Parathyroid adenoma (tissue), 2 donors: ENCODE results near the gene RBM28.

ENCODE experiments used
- H2AFZ ChIP-seq: fragments of 300-600 bp; sonication (generic); one replicate; pipeline ENCODE4 v1.7.0; 2017; ENCODE audit warnings: antibody characterized with exemption, mild to moderate bottlenecking
- H3K27ac ChIP-seq: fragments of 300-600 bp; sonication (generic); one replicate; pipeline ENCODE4 v1.7.0; 2017
- H3K27me3 ChIP-seq: fragments of 300-600 bp; sonication (generic); one replicate; pipeline ENCODE4 v1.7.0; 2017; ENCODE audit warnings: low read length; ENCODE audit not compliant: control insufficient read depth, insufficient read depth
- H3K36me3 ChIP-seq: fragments of 300-600 bp; sonication (generic); one replicate; pipeline ENCODE4 v1.7.0; 2017; ENCODE audit warnings: low read length; ENCODE audit not compliant: control insufficient read depth, insufficient read depth
- H3K4me1 ChIP-seq: fragments of 300-600 bp; sonication (generic); one replicate; pipeline ENCODE4 v1.7.0; 2017; ENCODE audit warnings: control low read depth
- H3K4me2 ChIP-seq: fragments of 300-600 bp; sonication (generic); one replicate; pipeline ENCODE4 v1.7.0; 2017; ENCODE audit warnings: low read length
- H3K4me3 ChIP-seq: fragments of 300-600 bp; sonication (generic); one replicate; pipeline ENCODE4 v1.7.0; 2017; ENCODE audit warnings: low read depth, low read length
- H3K79me2 ChIP-seq: fragments of 300-600 bp; sonication (generic); one replicate; pipeline ENCODE4 v1.7.0; 2017; ENCODE audit warnings: control low read depth
- H3K9ac ChIP-seq: fragments of 300-600 bp; sonication (generic); one replicate; pipeline ENCODE4 v1.7.0; 2017; ENCODE audit warnings: mild to moderate bottlenecking
- H3K9me3 ChIP-seq: fragments of 300-600 bp; sonication (generic); one replicate; pipeline ENCODE4 v1.7.0; 2017; ENCODE audit warnings: low read length; ENCODE audit not compliant: control insufficient read depth
- TF ChIP-seq, protein P1 (sequence below): fragments of 300-600 bp; sonication (generic); IDR thresholded peaks from one replicate; pipeline ENCODE4 v1.7.0; 2017; ENCODE audit warnings: antibody characterized with exemption, mild to moderate bottlenecking
- donor health status: primary hyperparathyroidism.

Gene RBM28

DNA sequence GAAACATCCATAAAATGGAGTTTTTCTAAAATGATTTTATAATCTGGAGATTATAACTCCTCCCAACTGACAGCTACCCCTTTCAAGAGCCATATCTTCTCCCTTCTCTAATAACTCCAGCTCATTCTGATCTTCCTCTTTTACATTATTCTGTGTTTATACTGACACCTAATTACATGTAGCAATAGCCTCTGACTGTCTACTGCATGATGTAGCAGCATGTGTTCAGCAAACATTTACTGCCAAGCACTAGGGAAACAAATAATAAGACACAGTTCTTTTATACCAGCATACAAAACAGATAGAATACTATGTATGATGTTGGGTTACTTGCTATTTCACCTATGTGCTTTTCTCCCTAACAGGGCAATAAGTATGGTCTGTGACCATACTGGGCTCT lies 20.7 kb downstream of the RBM28 start:
- Histone ChIP-seq H3K9me3 (no peaks in the 10 kb centered on the region), H3K27ac (no peak overlapping the region), H3K9ac (no peak overlapping the region), H3K27me3 (no peaks in the 10 kb centered on the region), H2AFZ (no peak overlapping the region), H3K4me2 (no peak overlapping the region), H3K4me3 (no peak overlapping the region), H3K36me3 (no peaks in the 10 kb centered on the region), H3K79me2 (no peaks in the 10 kb centered on the region), H3K4me1 (no peaks in the 10 kb centered on the region)
- TF ChIP-seq, protein P1, sequence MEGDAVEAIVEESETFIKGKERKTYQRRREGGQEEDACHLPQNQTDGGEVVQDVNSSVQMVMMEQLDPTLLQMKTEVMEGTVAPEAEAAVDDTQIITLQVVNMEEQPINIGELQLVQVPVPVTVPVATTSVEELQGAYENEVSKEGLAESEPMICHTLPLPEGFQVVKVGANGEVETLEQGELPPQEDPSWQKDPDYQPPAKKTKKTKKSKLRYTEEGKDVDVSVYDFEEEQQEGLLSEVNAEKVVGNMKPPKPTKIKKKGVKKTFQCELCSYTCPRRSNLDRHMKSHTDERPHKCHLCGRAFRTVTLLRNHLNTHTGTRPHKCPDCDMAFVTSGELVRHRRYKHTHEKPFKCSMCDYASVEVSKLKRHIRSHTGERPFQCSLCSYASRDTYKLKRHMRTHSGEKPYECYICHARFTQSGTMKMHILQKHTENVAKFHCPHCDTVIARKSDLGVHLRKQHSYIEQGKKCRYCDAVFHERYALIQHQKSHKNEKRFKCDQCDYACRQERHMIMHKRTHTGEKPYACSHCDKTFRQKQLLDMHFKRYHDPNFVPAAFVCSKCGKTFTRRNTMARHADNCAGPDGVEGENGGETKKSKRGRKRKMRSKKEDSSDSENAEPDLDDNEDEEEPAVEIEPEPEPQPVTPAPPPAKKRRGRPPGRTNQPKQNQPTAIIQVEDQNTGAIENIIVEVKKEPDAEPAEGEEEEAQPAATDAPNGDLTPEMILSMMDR: no peak

DNA sequence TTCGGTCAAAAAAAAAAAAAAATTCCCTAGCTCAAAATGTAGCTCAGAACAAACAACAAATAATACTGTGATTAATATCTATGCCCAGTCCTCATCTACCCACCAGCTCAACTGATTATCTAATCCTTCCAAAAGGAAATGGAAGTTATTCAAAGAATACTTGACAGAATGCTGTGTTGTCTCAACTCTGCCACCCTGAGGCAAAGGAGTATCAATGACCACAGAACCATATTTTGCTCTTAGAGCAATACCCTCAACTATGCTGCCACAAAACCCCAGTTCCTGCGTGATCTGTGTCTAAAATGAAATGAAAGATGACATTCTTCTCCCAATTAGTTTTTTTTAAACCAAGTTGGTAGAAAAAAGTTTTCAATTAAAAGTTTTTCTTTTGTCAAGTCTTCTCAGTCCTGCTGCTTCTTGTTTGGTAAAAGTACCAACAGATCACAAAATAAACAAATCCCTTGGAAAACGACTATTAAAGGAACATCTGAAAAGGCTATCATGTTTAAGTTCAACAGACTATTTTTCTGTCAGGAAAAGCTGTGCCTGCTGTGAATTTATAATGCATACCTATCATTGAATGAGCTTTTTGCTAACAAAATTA lies 21.6 kb downstream of the RBM28 start:
- no peak overlapping the region for H3K4me2 ChIP-seq
- no peak overlapping the region for H3K4me3 ChIP-seq
- no peak overlapping the region for H2AFZ ChIP-seq
- no peak overlapping the region for H3K27ac ChIP-seq
- no peaks in the 10 kb centered on the region for H3K9me3 ChIP-seq
- H3K4me1 ChIP-seq: no peaks in the 10 kb centered on the region
- H3K27me3 ChIP-seq: no peaks in the 10 kb centered on the region
- no peaks in the 10 kb centered on the region for H3K79me2 ChIP-seq
- TF ChIP-seq, protein P1: peak; percentile 32
- no peak overlapping the region for H3K9ac ChIP-seq
- H3K36me3 ChIP-seq: no peaks in the 10 kb centered on the region

DNA sequence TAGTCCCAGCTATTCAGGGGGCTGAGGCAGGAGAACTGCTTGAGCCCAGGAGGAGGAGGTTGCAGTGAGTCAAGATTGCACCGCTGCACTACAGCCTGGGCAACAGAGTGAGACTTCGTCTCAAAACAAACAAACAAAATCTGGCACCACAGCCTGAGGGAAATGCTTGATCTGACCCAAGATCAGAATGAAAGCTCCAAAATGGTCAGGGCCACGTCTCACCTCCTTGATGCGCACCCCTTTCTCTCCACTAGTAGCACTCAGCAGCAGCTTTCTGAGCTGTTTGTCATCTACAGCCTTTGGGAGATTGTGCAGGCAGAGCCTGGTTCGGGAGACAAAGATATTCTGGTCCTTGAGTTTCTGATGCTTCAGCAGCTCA lies 22.7 kb downstream of the RBM28 start:
- Histone ChIP-seq H3K4me2 (no peak overlapping the region), H3K9ac (no peak overlapping the region), H3K36me3 (no peaks in the 10 kb centered on the region), H2AFZ (no peak overlapping the region), H3K4me1 (no peaks in the 10 kb centered on the region), H3K9me3 (no peaks in the 10 kb centered on the region), H3K79me2 (no peaks in the 10 kb centered on the region), H3K4me3 (no peak overlapping the region), H3K27me3 (no peaks in the 10 kb centered on the region), H3K27ac (no peak overlapping the region)
- TF ChIP-seq, protein P1: no peak

DNA sequence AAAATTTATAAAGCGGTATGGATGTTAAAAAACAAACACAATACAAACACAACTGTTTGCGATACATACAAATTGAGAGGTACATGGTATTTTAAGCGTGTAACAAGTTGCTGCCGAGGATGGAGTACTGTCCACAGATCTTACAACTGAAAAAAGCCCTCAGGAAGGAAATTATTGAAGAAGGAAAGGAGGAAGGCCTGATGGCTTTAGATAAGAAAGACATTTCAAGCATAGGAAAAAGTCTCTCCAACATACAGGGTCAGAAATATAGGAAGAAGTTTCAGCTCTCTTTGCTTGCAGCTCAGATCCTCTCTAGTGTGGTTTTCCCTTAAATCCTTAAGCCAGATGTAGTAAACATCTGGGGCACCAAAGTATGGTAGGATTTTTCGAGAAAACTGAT lies 25.0 kb downstream of the RBM28 start:
- Histone ChIP-seq H3K9ac (no peak overlapping the region), H3K27me3 (no peaks in the 10 kb centered on the region), H3K4me2 (no peak overlapping the region), H3K4me1 (no peaks in the 10 kb centered on the region), H3K36me3 (no peaks in the 10 kb centered on the region), H3K79me2 (no peaks in the 10 kb centered on the region), H3K9me3 (no peaks in the 10 kb centered on the region), H2AFZ (no peak overlapping the region), H3K27ac (no peak overlapping the region), H3K4me3 (no peak overlapping the region)
- TF ChIP-seq, protein P1: no peak

DNA sequence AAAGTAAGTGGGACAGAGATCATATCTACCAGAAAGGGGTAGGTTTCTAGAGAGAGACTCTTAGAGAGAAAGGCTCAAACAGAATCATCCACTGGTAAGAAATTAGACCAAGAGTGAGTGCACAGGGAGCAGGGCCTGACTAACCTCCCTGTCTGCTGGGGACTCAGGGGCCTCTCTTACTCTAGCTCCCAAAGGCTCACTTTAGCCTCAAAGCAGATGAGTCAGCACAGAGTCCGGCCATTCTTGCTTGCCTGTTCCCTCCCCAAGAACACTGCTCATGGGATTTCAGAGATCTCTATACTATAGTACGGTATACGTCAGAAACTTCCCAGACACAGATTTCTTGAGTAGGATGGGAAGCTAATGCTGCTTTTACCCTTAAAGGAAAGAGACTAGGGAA lies 32.7 kb downstream of the RBM28 start:
- H3K4me1 ChIP-seq: no peaks in the 10 kb centered on the region
- no peak overlapping the region for H3K9ac ChIP-seq
- TF ChIP-seq, protein P1: no peak
- no peak overlapping the region for H3K4me2 ChIP-seq
- H2AFZ ChIP-seq: no peak overlapping the region
- no peaks in the 10 kb centered on the region for H3K27me3 ChIP-seq
- H3K27ac ChIP-seq: no peak overlapping the region
- H3K79me2 ChIP-seq: no peaks in the 10 kb centered on the region
- no peak overlapping the region for H3K4me3 ChIP-seq
- H3K36me3 ChIP-seq: no peaks in the 10 kb centered on the region
- H3K9me3 ChIP-seq: no peaks in the 10 kb centered on the region
